ENCODE measurements around the gene ZNF668.

DNA sequence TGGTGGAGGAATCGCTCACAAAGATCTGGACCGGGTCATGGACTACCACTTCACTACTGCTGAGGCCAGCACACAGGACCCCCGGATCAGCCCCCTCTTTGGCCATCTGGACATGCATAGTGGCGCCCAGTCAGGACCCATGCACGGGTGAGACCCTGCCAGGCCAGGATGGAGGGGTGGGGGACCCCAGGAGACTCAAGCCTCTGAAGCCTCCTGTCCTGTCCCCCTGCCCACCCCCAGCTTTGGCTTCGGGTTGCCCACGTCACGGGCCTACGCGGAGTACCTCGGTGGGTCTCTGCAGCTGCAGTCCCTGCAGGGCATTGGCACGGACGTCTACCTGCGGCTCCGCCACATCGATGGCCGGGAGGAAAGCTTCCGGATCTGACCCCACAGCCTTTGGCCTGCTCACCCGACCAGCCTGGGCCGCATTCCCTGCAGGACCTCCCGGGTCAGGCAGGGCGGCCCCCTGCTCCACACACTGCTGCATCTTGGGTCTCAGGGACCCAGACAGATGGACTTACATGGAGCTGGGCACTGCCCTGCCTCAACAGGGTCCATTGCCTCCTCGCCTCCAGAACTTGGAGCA lies 37.9 kb upstream of the ZNF668 start:
- TF ChIP-seq, protein P1, sequence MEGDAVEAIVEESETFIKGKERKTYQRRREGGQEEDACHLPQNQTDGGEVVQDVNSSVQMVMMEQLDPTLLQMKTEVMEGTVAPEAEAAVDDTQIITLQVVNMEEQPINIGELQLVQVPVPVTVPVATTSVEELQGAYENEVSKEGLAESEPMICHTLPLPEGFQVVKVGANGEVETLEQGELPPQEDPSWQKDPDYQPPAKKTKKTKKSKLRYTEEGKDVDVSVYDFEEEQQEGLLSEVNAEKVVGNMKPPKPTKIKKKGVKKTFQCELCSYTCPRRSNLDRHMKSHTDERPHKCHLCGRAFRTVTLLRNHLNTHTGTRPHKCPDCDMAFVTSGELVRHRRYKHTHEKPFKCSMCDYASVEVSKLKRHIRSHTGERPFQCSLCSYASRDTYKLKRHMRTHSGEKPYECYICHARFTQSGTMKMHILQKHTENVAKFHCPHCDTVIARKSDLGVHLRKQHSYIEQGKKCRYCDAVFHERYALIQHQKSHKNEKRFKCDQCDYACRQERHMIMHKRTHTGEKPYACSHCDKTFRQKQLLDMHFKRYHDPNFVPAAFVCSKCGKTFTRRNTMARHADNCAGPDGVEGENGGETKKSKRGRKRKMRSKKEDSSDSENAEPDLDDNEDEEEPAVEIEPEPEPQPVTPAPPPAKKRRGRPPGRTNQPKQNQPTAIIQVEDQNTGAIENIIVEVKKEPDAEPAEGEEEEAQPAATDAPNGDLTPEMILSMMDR (IDR thresholded peaks at IDR 0.05), result no peak
- no peak for TF ChIP-seq POLR2A (IDR thresholded peaks at IDR 0.05)
- TF ChIP-seq POLR2AphosphoS5 (IDR thresholded peaks at IDR 0.05), result no peak

All from prostate gland (tissue), 2 donors.